Stimulated activated CD8-positive, alpha-beta memory T cell treated with anti-CD3 and anti-CD28 coated beads, Interleukin-7, amount 100 ng/mL, for 1 hour (primary cell): Measurements from ENCODE around the gene MTMR2.

Experiments
- DNase-seq, 2 donors: peaks; one replicate each; pipeline ENCODE4 v3.0.0-alpha.2; 2020; ENCODE audit warnings: low read depth in 2 of 2

The MTMR2 gene

DNA sequence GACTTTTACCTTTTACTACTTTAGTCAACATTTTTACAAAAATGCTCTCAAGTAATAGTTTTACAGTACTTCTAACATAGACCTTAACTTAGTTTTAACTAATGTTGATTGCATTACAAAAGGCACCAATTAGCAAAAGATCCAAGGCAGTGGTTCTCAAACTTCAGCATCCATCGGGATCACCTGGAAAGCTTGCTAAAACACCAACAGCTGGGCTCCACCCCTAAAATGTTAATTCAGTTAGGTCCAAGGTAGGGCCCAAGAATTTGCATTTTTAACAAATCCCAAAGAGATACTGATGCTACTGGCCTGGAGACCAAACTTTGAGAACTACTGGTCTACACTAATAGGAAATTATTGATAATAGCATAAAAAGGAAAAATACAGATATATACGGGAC, 5.9 kb downstream of the MTMR2 start:
- DNase-seq = no peak

DNA sequence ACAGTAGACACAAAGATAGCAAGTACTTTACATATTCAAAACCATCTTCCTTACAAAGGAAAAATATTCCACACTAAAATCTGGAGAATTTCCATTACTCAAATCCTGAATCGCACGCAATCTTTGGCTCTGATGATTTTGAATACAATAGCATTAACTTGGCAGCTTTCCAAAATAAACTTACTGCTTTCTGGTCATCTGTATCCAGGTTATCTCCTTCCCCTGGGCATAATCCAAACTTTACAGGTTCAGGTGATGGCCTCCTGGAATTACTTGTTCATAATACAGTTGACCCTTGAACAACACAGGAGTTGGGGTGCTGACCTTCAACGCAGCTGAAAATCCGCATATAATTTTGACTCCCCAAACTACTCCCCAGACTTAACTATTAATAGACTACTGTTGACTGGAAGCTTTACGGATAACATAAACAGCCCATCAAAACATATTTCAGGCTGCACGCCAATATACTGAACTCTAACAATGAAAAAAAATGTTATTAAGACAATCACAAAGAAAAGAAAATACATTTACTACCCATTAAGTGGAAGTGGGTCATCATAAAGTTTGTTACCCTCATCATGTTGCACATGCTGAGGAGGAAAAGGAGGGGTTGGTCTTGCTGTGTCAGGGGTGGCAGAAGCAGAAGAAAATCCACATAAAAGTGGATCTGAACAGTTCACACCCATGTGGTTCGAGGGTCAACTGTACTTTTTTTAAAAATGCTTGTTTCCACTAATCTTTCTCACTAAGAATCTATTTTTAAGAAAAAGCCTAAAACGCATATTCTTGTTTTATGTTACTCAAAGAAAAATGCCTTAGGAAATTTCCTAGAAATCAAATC, 6.5 kb downstream of the MTMR2 start:
- DNase-seq = no peak

DNA sequence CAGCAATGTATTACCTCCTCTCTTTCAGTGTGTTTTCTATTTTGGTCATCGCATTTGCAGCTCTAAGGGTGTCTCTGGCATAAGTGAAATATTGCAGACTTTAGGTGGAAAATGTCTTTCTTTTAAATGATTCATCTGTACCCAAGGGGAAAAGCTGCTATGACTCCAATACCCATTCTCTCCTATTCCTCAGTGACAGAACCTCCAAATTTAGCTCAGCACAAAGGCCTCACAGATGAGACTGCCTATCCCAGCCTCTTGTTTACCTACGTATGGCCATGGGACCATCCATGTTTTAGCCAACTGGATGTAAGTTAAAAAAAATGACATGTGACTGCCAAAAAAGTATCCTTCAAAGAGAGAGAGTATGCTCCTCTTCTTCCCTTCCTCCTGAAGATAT, 7.9 kb downstream of the MTMR2 start:
- no peak for DNase-seq

DNA sequence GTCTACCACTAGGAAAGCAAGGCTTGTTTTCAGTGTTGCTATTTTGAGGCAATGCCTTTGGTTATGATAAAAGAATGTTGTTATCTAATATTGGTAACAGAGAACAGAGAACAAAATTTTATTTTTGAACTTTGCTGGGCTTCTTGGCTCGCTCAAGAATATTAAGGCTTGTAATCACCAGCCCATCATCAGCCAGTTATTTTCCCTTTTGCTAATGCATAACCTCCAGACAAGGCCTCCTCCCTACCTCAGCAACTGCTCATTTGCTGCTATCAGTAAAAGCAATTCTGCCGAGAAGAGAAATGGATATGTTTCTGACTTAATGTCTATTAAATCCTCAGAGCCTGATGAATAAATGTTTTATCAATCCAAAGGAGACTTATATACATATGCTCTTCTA, 8.9 kb downstream of the MTMR2 start:
- DNase-seq = no peak

DNA sequence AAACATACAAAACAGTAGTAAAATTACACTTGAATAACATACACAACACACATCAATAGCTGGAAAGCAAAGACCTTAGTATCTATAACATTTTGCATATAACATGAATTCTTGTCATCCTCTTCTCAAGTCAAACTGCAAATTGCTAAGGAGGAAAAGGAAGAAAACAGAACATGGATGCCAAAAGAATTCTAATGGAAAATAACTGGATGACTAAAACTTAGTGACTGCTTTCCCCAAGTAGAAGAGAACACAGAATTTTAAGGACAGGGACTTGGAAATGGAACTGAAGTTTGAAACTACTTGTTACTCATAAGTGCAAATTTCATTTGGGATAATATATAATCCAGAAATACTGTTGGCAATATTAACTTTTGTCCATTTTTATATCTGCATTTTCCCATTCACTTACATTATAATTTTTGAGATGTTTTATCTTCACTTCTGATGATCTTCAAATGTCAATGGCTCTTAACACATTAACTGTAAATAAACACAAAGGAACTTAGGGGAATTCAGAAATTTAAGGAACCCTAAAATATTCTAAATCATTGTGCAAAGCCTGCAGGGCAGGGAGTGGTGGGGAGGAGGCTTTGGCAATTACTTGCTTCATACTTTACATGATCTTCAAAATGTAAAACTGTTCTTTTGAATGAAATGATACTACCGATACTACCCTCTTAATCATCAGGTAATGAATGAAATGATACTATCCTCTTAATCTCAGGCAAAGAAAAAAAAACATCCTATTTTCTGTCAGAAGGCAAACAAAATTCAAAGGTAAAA, 9.9 kb downstream of the MTMR2 start:
- DNase-seq = no peak

DNA sequence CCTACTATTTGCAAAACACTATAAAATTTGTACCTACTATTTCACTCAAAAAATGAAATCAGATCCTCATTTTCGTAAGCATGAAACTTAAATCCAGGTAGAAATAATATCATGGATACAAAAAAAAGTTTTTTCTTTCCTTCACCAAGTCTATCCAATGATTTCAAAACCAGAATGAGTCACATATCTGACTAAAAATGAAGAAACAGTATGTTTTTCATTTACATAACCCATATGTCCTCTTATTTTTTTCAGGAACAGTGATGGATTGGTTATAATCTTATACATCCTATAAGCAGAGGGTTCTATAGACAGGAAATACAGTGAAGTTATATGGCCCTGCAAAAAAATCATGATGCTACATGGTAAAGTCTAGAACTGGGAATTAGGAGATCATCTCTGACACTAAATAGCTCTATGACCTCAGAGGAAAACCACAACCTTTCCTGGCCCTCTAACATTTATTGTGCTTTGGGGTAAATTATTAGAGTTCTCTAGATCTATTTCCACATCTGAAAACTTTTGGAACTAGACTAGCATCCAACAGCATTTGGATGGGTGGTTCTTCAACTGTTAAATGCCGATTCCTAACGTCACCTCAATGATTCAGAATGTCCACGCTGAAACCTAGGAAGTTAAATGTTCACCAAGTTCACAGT, 10.9 kb downstream of the MTMR2 start:
- DNase-seq = no peak

DNA sequence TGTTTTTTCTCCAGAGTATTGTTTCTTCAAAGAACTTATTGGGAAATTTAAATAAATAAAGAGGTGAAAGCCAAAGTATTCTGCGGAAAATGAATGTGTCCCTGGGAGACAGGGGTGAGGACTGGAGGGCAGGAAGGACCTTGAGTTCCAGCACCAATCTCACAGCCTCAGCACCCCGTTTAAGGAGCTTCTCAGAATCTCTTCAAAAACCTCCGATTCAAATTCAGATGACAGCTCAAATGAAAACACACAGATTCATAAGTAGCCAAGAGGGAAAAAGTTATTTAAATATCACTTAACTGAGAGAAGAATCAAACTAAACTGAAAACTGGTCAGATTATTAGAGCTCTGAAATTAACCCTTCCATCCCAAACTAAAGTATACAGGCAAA, 12.5 kb downstream of the MTMR2 start:
- DNase-seq = no peak

DNA sequence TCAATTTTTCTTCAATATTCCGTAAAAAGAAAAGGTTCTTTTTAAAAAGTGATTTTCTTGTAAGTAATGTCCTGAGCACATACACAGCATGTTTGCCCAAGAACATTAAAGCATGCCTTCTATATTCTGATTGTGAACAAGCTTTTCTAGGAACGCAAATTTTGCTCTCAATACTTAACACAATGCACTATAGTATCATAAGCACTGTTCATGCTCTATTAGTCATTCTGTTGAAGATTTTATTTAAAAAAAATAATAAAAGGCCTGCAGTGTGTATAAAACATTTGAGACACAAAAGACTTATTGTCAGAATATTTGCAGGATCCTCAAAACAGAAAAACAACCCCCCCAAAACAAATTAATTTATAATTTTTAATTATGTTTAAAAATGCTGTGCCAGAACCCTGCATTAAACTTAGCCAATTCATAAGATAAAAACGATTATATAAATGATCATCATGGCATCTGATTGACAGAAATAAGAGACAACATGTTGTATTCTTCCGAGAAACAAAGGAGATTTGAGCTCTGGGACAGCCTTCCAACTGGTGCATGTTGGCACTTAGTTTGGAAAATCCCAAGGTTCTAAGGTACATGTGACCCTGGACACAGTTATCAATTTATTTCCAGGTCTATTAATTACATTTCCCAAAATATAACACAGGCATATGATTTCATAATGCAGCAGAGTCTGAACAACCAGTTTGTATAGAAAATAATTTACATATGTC, 13.1 kb downstream of the MTMR2 start:
- no peak for DNase-seq

DNA sequence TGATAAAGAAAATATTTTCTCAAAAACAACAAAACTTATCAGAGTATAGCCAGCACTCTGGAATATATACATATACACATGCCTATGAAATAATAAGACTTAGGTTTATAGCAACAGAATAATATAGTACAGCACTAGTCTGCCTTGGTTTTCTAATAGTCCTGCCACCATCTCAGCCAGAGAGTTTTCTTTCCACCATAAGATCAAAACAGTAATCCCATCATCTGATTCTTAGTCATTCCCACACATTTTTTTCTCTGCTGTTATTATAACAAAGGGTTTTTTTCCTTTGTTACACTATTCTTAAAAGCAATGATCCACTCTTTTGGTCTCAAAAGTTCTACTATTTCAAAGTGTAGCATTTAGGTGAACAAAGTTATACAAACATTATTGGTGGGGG, 15.1 kb downstream of the MTMR2 start:
- no peak for DNase-seq

DNA sequence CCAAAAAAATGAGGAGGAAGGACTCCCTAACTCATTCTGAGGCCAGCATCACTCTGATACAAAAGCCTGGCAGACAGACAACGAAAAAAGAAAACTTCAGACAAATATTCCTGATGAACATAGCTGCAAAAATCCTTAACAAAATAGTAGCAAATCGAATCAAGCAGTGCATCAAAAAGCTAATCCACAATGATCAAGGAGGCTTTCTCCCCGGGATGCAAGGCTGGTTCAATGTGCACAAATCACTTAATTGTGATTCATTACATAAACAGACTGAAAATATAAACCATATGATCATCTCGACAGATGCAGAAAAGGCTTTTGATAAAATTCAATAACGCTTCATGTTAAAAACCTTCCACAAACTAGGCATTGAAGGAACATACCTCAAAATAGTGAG, 16.4 kb downstream of the MTMR2 start:
- no peak for DNase-seq

DNA sequence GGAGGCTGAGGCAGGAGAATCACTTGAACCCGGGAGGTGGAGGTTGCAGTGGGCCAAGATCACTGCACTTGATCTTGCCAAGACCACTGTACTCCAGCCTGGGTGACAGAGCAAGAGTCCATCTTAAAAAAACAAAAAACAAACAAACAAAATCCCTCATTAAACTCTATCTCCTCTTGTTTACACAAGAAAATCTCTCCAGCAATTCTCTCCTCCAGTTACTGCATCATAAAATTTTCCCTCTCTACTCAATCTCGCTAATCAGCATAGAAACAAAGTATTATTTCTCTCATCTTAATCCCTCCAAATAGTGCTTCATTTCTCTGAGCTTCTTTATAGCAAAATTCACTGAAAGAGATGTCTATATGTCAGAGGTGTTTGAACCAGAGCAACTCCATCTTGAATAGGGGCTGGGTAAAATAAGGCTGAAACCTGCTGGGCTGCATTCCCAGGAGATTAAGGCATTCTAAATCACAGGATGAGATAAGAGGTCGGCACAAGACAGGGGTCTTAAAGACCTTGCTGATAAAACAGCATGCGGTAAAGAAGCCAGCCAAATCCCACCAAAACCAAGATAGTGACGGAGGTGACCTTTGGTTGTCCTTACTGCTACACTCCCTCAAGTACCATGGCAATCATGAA, 19.8 kb downstream of the MTMR2 start:
- DNase-seq = no peak

DNA sequence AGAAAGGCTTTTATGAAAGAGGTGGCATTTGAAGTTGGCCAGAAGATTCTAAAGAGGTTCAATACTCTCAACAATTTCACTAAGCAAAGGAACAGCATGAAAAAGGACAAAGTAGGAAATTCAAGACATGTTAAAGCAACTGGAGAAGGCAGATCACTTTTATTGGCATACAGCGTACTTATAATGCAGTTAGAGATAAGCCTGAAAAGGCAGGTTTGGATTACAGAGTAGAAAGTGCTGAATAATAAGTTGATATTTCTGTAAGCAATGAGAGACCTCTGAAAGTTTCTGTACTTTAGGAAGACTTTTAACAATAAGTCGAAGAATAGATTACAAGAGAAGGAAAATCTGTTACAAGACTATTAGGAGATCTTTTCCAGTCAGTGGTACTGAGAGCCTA, 25.1 kb downstream of the MTMR2 start:
- DNase-seq = no peak

DNA sequence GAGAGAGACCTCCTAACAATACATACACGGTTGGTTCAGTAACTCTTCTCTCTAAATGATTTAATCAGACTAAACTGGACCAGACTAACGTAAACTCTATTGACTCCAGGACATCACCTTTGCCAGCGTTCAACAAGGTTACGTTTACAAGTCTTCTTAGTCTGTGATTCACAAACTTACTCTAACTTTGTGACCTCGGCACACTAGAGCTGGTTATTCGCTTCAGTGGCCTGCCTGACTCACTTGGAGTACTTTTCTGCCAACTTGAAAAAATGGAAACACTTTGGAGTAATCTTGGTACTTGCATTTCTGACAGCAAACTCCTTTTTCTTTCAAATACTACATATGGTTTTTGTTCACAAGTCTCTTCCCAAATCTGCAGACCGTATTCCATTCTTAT, 26.2 kb downstream of the MTMR2 start:
- no peak for DNase-seq

DNA sequence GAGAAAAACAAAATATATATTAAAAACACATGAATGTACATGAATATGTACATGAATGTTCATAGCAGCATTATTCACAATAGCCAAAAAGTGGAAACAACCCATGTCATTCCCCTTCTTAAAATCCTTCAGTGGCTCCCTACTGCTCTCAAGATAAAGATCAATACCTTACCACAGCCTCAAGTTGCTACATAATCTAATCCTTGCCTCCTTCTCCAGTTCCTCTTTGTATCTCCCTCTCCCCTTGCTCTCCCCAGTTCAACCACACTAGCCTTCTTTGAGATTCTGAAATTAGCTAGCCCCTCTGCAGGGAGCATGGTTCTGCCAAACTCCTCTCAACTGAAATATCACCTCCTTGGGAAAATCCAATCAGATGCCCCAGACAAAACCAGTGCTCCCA, 28.1 kb downstream of the MTMR2 start:
- no peak for DNase-seq

DNA sequence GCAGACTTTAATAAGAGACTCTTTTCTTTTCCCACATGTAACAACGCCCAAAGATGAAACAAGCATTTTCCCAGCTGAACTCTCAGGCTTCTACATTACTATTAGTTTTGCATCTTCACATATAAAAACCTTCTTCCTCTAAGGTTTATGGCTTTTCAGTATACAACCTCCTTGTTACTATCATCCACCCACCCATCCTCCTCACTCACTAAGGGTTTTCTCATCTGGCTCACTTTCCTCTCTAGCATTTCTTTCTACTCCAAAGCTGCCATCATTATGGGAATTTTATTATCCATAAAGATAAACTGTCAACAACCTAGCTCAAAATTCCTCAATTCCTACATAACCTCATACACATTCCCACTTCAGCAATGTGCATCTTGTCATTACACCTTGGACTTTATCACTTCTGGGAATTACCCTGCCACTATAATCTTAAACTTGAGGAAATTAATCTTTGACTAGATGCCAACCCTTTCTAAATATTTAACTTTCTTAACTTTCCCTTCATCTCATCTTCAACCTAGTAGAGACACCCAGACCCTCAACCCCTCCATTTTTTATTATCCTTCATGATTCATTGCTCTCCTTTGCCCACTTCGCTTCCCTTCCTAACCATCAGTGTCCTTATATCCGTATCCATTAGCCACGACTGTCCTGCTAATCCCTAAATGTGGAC, 30.9 kb downstream of the MTMR2 start:
- DNase-seq = no peak

DNA sequence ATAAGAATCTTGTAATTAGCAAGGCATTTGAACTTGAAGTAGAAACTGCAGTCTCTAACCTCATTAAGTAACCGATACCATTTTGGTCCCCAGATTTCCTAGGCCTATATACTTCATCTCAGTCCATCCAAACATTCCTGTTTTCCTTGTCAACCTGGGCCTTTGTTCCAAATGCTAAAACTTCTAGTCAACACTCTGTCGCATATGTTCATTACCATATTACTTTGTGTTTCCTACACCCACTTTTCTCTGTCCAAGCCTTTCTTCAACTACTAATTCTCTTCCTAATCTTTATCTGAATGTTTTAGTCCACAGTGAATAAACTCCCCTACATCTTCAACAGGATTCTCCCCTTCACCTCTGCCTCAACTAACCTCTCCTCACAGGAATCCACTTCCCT, 31.4 kb downstream of the MTMR2 start:
- no peak for DNase-seq

DNA sequence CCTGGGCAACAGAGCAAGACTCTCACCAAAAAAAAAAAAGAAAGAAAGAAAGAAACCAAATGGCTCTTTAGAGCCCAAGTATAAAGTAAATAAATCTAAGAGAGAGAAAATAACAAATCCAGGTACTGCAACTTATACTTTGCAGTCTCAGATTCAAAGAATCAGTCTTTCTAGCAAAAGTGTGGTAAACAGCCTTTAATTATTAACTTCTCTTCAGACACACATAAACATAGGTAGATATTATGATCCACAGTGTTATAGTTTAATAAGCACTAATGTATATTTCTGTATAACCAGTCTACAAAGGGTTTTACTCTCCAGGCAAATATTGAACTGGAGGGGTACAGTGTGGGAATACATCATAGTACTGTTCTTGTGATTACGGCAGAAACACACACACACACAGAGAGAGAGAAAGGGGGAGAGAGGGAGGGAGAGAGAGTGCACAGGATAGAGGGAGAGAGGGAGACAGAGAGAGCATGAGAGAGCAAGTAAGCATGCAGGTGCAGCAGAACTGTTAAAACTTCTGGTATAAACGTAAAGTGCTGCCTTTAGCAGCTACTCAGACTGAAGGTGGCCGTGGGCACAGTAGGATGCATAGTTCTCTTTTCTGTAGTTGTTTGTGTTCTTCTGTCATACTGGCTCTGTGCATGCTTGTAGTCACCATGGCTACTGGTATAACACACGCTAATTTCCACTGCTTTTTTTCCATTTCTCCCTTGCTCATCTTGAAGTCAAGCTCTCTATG, 32.3 kb downstream of the MTMR2 start:
- no peak for DNase-seq

DNA sequence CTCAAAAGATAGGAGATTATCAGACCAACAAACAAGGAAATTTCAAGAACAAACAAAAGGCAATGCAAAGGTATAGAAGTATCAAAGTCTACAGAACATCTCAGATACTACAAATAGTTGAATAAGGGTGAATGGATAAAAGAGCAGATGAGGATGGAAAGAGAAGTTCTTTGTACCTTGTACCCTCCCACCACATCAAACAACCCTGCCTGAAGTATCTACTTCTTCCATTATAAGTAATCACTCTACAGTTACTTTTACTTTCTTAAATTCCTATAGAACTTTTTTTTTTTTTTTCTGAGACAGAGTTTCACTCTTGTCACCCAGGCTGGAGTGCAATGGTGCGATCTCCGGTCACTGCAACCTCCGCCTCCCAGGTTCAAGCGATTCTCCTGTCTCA, 35.1 kb downstream of the MTMR2 start:
- DNase-seq = no peak

DNA sequence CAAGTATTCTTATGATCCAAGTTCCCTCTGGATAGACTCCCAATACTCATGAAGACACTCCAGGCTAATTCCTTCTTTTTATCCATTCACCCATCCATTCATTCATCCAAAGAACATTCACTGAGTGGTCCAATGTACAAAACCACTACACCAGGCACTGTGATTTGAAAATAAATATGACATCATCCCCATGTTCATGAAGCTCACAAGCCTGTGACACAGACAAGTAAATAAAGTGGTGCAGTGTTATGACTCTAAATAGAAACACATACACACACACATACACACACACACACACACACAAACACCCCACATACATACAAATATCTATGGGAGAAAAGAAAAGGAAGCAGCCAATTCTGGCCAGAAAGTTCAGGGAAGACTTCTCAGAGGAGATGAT, 35.5 kb downstream of the MTMR2 start:
- DNase-seq = no peak

DNA sequence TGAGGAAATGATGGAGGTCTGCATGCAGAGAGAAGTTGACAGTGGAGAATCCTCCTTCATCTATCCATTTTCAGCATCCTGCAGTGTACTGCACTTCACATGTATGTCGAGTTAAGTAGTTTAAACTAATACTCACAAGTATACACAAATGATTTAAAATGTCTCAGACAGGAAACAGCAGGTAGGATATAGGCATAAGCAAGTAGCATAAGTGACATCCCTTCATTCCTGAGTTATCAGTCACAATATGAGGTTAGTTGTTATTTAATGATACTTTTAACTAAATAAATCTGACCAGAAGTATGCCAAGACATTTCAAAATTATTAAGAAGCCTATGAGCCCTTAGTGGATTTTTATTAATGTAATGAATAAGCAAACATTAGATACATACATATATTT, 37.4 kb downstream of the MTMR2 start:
- no peak for DNase-seq
